OCI-LY7 (cell line): ENCODE data around the gene VPS13D.

ENCODE experiments used
- EZH2phosphoT487 ChIP-seq: fragments of 200-600 bp; sonication (generic); IDR thresholded peaks from 2 replicates; pipeline ENCODE4 v1.6.1; 2018; ENCODE audit warnings: low read depth, borderline replicate concordance, mild to moderate bottlenecking, mixed run types, antibody characterized with exemption, low read length, moderate library complexity, mixed read lengths
- TF ChIP-seq, protein P1 (sequence below): fragments of 200-600 bp; sonication (generic); conservative IDR thresholded peaks from 2 replicates; pipeline ENCODE4 v1.5.1; 2014; ENCODE audit warnings: mild to moderate bottlenecking, antibody characterized with exemption, low read length, moderate library complexity, mixed read lengths

DNA sequence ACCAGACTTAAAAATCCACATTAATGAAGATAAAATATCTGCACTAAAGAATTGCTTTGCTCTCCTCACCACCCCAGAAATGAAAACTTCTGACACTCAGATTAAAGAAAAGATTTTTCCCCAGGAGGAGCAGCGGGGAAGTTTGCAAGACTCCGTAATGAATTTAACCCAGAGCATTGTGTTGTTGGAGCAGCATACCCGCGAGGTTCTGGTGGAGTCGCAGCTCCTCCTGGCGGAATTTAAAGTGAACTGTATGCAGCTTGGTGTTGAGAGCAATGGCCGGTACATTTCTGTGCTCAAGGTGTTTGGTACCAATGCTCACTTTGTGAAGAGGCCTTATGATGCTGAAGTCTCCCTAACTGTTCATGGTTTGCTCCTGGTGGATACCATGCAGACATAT is 46.4 kb downstream of the VPS13D start:
- TF ChIP-seq, protein P1, sequence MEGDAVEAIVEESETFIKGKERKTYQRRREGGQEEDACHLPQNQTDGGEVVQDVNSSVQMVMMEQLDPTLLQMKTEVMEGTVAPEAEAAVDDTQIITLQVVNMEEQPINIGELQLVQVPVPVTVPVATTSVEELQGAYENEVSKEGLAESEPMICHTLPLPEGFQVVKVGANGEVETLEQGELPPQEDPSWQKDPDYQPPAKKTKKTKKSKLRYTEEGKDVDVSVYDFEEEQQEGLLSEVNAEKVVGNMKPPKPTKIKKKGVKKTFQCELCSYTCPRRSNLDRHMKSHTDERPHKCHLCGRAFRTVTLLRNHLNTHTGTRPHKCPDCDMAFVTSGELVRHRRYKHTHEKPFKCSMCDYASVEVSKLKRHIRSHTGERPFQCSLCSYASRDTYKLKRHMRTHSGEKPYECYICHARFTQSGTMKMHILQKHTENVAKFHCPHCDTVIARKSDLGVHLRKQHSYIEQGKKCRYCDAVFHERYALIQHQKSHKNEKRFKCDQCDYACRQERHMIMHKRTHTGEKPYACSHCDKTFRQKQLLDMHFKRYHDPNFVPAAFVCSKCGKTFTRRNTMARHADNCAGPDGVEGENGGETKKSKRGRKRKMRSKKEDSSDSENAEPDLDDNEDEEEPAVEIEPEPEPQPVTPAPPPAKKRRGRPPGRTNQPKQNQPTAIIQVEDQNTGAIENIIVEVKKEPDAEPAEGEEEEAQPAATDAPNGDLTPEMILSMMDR: no peak
- no peak for TF ChIP-seq EZH2phosphoT487
